HG02678 (cell line): Measurements from ENCODE around the gene GALNT13.

Experiments
- ATAC-seq: cut with Tn5 transposase; IDR thresholded peaks from one replicate; pipeline ENCODE4 v1.9.1; 2021; ENCODE audit warnings: mild to moderate bottlenecking, moderate library complexity; ENCODE audit not compliant: unreplicated experiment

Gene GALNT13

DNA sequence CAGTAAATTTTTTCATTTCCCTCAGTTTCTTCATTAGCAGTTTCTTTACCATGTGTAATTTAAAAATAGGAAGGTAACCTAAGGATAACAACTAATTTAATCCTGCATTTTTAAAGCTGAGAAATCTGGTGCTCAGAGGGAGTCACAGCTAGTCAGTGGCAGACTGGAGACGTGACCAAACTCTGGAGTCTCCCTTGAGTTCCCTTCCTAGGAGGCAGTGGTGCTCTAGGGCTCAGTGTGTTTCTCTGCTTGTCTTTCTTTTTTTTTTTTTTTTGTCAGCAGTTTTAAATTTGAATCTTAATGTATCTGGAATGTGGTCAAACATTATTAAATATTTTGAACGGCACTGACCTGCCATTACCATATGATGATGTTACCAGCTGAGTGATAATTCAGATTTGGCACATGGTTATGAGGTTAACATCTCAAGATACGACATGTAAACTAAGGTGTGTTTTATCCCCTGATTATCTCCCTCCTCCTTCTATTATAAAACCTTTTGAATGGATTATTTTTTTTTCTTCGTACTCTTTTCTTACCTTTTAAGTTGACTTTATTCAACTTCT, 226.2 kb downstream of the GALNT13 start:
- ATAC-seq: no peak

DNA sequence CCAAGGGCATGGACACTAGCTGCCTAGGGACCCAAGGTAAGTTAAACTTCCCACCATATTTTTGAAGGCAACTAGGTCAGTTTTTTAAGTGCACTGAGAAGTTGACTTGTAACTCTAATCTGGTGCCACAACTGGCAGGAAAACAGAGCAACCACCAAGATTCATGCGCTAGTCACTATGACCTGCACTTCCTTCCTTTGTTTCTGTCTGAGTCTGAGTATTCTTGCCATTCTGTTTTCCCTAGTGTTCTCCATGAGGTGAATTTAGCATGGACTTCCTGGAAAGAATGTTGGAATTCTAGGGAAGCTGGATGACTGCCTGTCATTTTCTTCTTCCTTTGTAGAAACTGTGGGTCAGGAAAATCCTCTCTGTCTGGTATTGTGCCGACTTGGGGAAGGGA, 249.0 kb downstream of the GALNT13 start:
- no peak for ATAC-seq

DNA sequence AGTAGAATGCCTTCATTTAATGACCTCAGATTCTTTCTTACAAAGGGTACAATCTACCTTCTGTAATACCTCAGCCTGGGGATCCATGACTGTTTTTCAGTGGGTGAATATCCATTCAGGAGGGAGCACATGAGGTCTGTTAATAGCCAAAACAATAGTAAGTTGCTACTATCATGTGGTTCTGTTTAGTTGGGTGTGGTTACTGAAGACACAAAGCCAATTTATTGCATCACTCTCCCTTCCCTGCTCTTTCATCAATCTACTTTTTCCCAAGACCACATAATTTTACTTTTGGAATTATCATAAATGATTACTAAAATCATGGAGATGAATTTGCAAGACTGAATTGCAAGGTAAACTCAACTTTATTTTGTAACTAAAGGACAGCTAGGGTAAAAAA, 254.2 kb downstream of the GALNT13 start:
- ATAC-seq: no peak

DNA sequence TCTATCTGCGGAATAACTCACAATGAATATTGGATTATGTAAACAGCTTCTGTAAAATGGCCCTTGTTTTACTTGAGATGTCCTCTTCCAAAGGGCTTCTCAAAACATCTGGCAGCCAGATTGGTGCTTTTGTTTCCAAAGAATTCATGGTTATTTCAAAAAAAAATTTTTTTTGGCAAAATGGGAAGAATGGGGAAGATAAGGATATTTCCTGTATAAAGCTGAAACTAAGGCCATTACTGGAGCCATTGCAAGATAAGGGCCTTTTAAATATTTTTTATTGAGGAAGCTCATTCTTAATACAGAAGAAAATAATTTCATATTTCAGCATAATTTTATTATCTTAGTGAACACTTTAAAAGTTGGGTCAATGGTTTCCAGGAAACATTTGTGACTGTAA, 259.1 kb downstream of the GALNT13 start:
- ATAC-seq: no peak

DNA sequence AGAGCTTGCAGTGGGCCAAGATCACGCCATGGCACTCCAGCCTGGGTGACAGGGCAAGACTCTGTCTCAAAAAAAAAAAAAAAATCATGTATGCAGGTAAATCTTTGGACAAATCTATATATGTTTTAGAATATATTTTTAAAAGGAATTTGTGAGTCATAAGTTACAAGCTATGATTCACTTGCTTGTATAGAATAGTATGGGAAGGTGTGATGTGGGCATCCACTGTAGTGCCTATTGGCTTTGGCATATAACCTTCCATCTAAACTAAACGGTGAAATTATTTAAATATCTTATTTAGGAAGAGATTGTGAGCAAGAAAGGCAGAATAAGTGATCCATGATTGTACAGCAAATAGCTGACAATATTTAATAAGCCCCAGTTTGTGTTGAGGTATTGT, 261.1 kb downstream of the GALNT13 start:
- no peak for ATAC-seq

DNA sequence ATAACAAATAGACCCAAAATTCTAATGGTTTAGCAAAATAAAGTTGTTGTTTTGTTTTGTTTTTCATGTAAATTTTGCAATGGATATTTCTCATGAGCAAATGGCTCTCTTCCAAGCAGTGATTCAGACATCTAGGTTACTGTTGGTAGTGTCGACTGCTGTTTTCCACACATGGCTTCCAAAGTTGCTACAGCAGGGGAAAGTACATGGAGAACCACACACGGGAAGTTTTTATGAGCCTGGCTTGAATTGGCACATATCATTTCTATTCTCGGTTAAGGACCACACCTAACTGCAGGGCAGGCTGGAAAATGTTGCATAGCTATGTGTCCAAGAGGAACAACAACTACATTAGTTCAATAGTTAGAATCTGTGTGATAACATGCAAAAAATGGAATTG, 262.1 kb downstream of the GALNT13 start:
- ATAC-seq: no peak

DNA sequence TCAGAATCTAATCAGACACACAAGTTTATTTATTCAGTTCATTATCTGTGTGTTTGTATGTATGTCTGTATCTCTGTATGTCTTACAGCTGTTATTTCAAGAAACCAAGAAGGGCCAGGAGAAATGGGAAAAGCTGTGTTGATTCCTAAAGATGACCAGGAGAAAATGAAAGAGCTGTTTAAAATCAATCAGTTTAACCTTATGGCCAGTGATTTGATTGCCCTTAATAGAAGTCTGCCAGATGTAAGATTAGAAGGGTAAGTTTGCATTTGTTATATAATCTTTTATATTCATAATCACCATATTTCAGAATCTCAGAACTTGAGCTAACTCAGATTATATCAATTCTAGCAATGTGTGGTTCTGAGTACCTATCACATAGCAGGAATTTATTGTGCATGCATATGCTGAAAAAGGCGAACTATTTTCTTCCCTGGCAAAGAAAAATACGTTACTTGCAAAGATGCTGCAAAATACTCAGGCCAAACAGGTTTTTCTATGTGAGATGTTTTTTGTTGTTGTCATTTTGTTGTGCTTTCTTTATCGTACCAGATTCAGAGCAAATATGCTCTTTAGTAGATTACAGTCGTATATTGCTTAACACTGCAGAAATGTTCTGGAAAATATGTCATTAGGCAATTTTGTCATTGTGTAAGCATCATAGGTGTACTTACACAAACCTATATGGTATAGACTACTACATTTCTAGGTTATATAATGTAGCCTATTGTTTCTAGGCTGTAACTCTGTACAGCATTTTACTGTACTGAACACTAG, 268.7 kb downstream of the GALNT13 start:
- no peak for ATAC-seq

DNA sequence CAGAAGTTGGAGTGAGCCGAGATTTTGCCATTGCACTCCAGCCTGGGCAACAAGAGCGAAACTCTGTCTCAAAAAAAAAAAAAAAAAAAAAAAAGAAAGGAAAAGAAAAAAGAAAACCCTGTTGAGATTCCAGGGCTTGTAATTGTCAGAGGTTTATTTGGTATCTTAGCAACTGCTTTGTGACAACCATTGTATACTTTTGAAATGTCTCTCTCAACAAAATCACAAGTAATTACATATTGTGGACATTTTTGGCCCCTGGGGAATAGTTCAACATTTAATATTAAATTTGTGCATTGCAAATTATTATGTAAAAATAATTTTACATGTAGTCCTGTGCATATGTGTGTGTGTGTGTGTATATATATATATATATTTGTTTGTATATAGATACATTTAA, 270.8 kb downstream of the GALNT13 start:
- ATAC-seq: no peak

DNA sequence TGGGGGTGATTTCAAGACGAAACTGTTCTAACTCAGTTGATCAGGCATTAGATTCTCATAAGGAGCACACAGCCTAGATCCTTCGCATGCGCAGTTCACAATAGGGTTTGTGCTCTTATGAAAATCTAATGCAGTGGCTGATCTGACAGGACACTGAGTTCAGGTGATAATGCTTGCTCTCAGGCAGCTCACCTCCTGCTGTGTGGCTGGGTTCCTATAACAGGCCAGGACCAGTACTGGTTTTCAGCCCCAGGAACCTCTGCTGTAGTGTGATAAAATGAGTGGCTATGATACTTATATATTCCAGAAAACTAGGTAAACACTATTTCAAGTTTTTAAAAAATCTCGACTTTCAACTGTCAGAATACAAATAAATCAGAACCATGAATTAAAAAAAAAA, 271.4 kb downstream of the GALNT13 start:
- ATAC-seq: no peak

DNA sequence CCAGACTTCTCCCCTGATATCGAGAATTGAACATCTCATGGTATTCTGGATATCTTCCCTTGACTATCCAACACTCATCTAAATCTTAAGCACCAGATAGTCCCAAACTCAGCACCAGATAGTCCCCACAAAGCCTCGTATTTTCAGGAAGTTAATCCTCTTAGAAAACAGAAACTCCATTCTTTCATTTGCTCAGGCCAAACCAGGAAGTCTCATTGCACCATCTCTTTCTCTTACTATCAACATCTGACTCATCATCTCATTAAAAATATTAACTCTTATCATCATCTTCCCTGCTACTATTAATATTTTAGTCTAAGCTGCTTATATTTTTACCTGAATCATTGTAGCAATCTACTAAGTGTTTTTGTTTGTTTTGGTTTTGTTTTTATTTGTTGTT, 286.4 kb downstream of the GALNT13 start:
- no peak for ATAC-seq

DNA sequence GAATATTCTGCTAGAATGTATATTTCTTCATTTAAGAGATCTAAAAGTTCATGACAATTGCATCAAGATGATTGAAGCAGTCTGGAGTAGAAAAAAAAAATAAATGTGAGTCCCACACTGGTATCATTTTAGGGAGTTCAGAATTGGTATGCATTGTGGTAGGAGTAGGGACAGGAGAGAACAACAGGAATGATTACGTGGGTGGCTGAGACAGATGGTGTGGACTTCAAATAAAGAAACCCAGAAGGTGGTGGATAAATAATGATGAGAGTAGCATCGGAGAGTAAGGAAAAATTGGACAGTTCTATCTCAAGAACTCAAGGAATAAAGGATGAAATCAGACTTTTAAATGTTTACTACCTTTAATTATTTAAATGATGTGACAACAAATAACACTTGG, 289.6 kb downstream of the GALNT13 start:
- ATAC-seq: no peak

DNA sequence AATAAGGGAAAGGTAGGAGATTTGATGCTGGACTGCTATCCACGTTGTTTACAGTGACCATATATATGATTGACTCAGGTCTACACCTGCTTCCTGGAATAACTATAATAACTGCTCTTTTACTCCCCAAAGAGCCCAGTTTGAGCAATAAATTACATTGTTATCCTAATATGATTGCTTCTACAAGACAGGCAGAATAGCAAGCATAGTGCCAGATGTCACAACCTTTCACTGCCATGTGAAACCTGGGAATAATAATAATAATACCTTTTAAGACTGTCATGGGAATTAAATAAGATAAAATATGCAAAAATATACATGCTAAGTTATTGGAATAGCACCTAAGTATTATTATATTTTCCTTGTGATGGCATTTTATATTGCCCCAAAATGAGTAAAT, 298.7 kb downstream of the GALNT13 start:
- no peak for ATAC-seq

DNA sequence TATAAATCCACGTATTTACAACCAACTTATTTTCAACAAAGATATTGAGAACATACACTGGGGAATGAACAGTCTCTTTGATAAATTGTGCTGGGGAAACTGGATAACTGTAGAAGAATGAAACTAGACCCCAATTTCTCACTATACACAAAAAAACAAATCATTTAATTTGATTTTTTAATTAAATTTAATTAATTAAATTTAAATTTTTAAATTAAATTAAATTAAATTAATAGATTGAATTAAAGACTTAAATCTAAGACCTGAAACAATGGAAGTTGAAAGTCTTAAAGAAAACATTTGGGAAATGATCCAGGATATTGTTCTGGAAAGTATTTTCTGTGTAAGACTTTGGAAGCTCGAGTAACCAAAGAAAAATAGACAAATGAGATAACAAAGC, 301.4 kb downstream of the GALNT13 start:
- ATAC-seq: no peak

DNA sequence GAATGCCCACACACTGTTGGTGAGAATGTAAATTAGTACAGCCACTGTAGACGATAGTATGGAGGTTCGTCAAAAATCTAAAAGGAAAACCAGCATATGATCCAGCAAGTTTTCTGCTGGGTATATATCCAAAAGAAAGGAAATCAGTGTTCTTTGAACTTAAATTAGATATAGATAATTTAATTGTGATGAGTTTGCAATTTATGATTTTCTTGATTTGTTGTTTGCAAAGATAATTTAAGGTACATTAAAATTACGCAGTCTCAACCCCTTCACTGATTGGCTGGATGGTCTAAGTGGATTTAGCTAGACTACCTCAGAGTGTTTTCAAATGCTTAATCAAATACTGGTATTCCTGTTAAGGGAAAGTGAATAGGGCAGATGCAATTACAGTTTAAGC, 302.2 kb downstream of the GALNT13 start:
- no peak for ATAC-seq

DNA sequence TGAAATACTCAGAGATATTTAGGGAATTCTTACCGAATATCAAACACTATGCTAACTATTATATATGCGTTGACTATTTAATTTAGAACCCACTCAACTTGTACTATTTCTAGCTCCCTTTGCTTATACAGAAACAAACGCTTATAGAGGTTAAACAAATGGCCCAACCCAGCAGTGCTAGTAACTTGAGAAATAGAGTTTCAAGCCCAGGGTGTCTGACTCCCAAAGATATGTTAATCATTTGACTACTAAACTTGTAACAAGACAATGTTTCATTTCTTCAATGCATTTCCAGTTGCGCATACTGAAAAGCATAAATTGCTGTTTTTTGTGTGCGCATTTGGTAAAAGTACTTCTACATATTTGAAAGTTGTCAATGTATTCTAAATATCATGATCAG, 310.3 kb downstream of the GALNT13 start:
- ATAC-seq: no peak

DNA sequence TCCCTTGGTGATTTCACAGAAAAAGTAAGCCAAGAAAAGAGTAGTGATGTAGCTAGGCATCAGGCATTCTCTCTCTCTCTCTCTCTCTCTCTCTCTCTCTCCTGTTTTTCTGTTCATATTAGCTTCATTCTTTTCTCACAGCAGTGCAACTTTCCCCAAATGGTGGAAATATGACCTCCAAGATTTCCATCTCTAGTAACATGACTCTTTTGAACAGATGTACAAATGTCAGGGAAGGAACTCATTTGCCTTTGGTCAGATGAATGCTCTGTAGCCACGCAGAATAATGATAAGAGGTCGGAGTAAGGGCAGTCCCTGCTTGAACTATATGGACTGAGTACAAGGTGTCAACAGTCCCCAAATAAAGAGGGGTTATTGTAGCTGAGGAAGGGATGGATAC, 316.2 kb downstream of the GALNT13 start:
- ATAC-seq: no peak

DNA sequence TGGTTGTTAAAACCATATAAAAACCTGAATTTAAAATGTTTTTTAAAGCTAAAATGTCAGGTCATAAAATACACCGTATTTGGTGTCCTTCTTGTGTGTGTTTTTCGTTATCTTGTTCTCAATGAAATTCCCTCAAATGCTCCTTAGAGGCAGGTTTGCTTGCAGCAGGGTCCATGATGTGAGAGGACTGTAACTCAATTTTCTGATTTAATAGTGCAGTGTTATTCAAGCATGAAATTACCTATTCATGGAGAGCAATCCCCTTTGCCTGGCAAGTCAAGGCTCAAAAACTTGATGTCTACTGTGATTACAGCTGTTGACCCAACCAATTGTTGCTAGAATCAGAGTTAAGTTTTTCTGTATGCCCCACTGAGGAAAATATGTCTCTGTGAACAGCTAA, 318.2 kb downstream of the GALNT13 start:
- no peak for ATAC-seq

DNA sequence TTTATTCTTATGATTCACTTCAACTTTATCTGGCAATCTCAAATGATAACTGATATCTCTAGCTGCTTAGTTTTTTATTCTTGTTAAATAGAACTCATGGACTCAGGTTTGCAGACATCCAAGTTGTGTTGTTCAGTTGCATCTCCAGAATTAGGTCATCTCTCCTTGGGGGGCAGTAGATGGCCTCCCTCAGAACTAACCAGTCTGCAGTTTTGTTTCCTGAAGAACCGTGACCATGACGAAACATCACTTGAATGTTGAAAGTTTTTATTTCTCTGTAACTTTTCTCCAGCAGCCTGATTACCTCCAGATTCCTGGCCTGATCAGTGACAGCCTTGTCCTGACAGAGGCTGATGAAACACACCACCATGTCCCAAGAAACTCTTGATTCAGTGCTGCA, 321.5 kb downstream of the GALNT13 start:
- no peak for ATAC-seq

DNA sequence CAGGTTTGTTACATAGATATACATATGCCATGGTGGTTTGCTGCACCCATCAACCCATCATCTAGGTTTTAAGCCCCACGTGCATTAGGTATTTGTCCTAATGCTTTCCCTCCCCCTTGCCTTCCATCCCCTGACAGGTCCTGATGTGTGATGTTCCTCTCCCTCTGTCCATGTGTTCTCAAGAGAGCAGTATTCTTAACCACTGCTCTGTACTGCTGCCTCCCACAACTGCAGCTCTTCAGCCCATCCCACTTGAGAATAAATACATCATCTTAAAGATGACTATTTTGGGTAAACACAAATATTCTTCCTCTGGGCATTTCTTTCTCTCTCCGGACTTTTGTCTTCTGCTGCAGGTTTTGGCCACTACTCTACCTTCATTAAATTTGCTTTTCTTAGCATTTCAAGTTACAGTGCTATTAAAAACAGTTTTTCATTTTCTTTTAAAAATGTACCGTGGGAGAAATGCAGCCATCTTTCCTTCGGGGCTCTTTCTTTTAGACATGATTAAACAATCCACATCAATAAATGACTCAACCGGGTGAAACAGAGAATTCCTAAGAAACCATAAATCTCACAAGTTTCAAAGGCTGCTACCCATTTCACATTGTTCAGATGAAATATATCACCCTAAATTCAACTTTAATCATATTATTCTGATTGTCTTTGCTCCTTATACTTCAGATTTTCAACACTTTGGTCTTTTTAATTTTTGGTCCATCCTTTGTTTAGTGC, 323.4 kb downstream of the GALNT13 start:
- ATAC-seq: no peak

DNA sequence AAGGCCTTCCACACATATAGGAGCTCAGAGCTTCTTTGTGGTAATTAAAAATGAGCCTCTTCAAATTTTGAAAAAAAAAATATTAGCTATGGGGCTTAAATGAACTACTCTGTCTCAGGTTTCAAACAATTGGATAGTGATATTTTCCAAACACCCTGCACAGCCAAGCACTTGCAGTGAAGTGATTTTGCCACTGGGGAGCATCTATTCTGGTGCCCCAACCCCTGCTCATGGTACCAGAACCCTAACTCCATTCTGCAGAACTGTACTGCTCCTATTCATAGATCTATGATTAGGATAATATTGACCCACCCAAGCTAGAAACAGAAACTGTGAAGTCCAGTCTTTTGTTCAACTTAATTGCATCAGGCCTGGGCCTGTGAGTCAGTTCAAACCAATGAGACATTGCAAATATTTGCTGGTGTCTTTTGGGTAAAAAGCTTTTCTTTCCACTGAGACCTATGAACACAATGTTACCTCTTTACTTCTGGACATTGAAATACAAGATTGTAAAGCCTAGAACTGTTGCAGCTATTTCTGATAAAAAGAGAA, 324.0 kb downstream of the GALNT13 start:
- ATAC-seq: no peak

DNA sequence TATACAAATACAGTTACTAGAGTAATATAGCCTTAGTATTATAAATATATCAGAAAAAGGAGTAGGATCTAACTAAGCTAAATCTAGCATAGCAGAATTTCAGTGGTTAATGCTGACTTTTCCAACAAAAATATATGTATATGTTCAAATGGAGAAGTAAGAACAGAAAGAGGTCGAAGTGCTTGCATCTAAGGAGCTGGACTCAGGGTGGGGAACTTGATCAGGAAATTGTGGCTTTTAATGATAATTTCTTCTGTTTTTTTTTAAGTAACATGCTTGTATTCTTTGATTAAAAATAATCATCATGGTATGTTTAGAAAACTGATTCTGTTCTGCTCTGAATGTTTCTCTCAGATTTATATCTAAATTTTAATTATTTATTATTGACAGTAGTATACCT, 327.1 kb downstream of the GALNT13 start:
- ATAC-seq: no peak

DNA sequence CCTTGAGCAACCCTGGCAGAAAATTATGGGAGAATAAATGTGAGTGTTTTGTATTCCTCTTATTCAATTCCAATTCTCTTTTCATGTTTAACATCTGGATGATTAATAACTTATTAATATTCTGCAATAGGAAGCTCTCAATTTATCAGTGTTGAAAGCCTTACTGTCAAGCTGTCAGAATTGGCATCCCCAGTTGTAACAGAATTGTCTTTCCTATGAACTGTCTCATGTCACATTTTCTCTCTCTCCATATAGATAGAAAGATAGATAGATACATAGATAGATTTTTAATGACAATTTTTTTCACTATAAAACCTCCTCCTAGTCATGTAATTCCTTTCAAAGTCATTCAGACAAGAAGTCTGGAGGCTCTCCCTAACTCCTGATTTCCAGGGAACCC, 331.5 kb downstream of the GALNT13 start:
- ATAC-seq: no peak
